Erythroblast (primary cell): ENCODE data around the gene EDNRA.

Source experiments
- GATA1 ChIP-seq: IDR thresholded peaks from 2 replicates; pipeline ENCODE4 v1.6.1; 2011; ENCODE audit warnings: low read depth, mild to moderate bottlenecking, control low read depth, low read length, moderate library complexity
- POLR2A ChIP-seq: IDR thresholded peaks from 2 replicates; pipeline ENCODE4 v1.6.1; 2011; ENCODE audit warnings: mild to moderate bottlenecking, low read length

GRCh38 chr4:147524601-147525000 lies 43.7 kb downstream of the EDNRA start:
- no peak for TF ChIP-seq POLR2A
- TF ChIP-seq GATA1 = no peak
